ENCODE data around the gene BTF3.

DNA sequence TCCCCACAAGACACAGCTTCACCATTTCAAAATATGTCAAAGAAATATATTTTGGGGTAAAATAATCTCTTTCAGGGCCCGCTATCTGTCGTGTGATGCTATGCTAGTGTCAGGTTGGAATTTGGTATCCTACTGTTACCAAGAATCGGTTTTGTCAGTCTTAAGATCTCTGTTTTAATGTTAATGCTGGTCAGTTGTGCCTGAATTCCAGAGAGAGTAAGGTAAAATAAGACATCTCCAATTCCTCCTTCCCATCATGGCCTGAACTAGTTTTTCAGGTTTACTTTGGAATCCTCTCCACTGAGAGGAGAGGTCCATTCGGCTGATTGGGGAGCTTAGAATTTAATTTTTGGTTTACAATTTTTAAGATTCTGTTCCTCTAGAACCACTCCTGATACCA, 10.4 kb upstream of the BTF3 start:
- TF ChIP-seq, protein P1, sequence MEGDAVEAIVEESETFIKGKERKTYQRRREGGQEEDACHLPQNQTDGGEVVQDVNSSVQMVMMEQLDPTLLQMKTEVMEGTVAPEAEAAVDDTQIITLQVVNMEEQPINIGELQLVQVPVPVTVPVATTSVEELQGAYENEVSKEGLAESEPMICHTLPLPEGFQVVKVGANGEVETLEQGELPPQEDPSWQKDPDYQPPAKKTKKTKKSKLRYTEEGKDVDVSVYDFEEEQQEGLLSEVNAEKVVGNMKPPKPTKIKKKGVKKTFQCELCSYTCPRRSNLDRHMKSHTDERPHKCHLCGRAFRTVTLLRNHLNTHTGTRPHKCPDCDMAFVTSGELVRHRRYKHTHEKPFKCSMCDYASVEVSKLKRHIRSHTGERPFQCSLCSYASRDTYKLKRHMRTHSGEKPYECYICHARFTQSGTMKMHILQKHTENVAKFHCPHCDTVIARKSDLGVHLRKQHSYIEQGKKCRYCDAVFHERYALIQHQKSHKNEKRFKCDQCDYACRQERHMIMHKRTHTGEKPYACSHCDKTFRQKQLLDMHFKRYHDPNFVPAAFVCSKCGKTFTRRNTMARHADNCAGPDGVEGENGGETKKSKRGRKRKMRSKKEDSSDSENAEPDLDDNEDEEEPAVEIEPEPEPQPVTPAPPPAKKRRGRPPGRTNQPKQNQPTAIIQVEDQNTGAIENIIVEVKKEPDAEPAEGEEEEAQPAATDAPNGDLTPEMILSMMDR (IDR thresholded peaks at IDR 0.05): no peak
- TF ChIP-seq EP300 (IDR thresholded peaks at IDR 0.05): no peak
- TF ChIP-seq POLR2A (IDR thresholded peaks at IDR 0.05): no peak
- no peak for TF ChIP-seq POLR2AphosphoS5 (IDR thresholded peaks at IDR 0.05)

Measured in upper lobe of left lung (tissue), 4 donors.